Measurements from ENCODE around the gene IL36A.

- no peak for TF ChIP-seq EZH2 (IDR thresholded peaks at IDR 0.05; ENCODE audit: insufficient read depth, poor library complexity, severe bottlenecking)
- no peak for TF ChIP-seq EZH2phosphoT487 (IDR thresholded peaks at IDR 0.05; ENCODE audit: insufficient read depth, low read depth)
These were observed 28.8 kb downstream of the IL36A start for GRCh38 chr2:113034016-113034415.
